Measurements from ENCODE around the gene SNX27. TPM values are rescaled to one million over a fixed set of nuclear protein-coding genes. Genes with fewer than 3 reads are reported as not detected.
"Not testable (repeated sequence)": the region's sequence is repeated elsewhere in the genome, so short reads cannot be mapped to it uniquely, and the experiment has no call there.

Gene SNX27
- total RNA-seq, 3 donors from 2014 or later = 25.8 to 29.3 (median 26.1) TPM

DNA sequence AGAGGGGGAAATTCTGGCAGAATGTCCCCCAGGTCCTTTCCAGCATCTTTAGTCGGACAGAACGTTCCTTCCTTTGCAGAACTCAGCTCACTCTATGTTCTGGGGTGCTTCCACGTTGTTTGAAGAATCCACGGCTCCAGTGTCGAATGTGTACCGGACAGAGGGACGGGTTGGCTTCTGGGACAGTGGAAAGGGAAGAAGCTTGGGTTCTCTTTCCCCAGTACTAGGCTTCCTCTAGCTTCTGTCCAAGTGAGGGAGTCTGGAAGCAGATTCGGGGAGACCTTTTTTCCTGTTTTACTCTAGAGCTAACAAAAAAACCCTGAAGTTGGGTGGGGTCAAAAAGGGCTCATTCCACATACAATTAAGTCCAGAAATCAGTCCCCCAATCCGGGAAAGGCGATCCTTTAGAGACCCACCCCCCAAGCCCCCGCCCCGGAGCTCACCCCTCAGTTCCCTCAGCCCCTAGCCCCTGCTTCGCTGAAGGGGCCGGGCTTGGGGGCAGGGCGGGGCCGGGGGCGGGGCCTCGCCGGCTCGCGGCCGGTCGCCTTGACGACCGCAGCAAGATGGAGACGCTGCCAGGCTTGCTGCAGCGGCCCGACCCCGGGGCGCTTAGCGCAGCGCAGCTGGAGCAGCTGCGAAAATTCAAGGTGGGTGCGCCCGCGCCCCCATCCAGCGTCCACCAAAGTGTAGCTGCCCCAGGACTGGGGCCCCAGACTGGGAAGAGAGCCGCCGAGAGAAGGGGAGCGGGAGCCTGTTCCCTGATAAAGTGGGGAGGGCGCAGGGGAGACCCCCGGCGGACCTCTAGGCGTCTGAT lies 109.3 kb downstream of the SNX27 start, which contains the start of gene RIIAD1:
RIIAD1 (plus strand) TSS at position 549 of the 814 bp plus-strand sequence; CDS start at position 564, 15 bp downstream.
- peaks cover 29% of the 10 kb centered on the region for H3K4me1 Mint-ChIP-seq (ENCODE audit: low read depth)
- H3K9me3 Mint-ChIP-seq = no peaks in the 10 kb centered on the region
- ATAC-seq (peak; percentile 91 to 94), DNase-seq (peak; percentile 25)
- H3K36me3 Mint-ChIP-seq (ENCODE audit: insufficient read depth) = no peaks in the 10 kb centered on the region
- H3K27me3 Mint-ChIP-seq (ENCODE audit: low read depth) = peaks cover 58% of the 10 kb centered on the region
- H3K4me3 Mint-ChIP-seq = peak within 1 kb of the TSS; percentile 78

DNA sequence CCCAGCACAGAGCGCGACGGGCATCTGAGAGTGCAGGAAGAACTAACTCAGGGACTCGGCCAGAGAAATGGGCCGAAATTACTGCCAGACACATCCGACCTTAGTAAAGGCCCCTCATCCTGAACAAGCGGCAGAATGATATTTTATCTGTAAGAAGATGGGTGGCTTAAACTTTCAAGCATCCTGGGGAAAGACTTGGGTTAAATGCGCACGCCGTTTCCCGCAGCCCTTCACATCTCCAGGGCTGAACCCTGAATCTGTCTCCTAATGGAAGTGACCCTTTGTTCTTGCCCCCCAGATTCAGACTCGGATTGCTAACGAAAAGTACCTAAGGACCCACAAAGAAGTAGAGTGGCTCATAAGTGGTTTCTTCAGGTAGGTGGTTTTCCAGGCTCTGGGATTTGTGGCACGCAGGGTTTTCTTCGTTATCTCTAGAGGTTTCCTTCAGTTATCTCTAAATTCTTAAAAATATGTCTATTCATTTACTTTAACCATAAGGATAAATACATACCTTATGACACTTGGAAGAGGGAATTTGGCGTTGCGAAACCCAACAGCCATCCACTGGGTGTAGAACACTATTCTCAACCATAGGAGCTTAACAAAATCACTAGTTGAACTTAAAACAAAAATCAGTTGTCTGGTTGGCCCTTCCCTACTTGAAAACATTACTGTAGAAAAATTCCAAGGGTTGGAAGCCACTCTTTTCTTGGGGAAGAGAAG lies 110.1 kb downstream of the SNX27 start:
- peaks cover 27% of the 10 kb centered on the region for H3K4me1 Mint-ChIP-seq (ENCODE audit: low read depth)
- DNase-seq = no peak
- no peaks in the 10 kb centered on the region for H3K36me3 Mint-ChIP-seq (ENCODE audit: insufficient read depth)
- no peak for ATAC-seq
- H3K4me3 Mint-ChIP-seq = peak overlapping the region; percentile 78
- peaks cover 60% of the 10 kb centered on the region for H3K27me3 Mint-ChIP-seq (ENCODE audit: low read depth)
- H3K9me3 Mint-ChIP-seq = no peaks in the 10 kb centered on the region

DNA sequence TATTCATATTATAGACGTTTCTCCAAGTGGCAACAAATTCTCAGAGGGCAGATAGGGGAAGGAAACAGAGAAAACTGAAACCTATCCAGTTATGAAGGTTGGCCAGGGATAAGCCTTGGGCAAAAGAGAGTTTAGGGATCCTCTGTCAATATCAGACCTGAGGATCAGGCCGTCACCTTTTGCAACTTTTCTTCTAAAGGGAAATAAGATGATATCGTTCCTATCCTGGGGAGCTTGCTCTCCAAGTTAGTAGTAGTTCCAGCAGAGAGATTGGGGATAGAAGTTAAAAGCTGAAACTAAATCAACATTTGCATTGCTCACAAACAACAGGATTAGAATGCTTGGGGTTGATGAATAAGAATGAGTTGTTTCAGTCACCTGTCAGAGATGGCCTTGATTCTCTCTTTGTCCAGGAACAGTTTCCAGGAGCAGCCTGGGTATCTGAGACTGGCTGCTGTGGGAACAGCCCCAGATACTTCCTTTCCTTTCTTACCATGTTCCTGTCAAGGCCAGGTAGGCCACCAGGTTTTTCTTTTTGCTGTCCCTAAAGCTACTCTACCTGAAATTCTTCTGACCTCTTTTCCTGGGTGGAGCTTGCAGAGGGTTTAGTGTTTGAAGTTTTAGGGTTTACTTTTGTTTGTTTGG lies 112.0 kb downstream of the SNX27 start:
- no peak for ATAC-seq
- no peak for DNase-seq
- H3K4me3 Mint-ChIP-seq = no peak overlapping the region
- peaks cover 20% of the 10 kb centered on the region for H3K4me1 Mint-ChIP-seq (ENCODE audit: low read depth)
- peaks cover 58% of the 10 kb centered on the region for H3K27me3 Mint-ChIP-seq (ENCODE audit: low read depth)
- H3K9me3 Mint-ChIP-seq = no peaks in the 10 kb centered on the region
- H3K36me3 Mint-ChIP-seq (ENCODE audit: insufficient read depth) = no peaks in the 10 kb centered on the region

DNA sequence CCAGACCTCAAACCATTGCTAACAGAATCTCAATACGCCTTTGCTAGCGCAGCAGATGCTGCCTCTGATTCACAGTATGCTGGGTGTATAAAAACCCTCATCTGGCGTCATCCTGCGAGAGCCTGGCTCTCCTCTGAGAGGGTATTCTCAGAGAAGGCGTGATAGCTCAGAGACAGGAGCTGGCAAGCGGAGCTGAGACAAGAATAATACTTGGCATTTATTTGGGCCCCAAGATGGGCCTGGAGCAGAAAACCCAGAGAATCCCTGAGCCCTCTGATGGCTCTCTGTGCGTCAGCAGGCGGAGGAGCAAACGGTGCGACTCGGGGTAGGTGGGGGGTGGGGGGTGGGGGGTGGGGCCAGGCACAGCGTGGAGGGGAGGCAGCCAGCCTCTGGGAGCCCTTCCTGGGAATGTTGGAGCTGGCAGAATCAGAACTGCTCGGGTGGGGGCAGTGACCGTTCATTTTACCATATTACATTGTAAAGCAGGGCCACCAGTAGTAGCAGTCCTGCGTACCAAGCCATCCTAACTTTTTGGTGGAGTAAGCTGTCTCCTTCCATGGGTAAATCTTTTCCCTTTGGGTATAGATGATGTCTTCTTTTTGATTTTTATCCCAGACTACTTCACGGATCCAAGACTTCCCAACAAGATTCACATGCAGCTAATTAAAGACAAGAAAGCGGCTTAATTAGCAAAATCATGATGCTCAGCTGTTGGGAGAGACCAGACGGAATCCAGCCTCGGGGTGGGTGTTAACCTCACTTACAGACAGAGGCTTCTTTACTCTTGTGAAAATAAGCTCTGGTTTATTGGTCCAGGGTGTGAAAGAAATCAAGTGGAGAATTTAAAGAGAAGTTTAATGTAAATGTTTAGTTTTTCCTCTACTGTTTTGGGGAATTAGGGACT lies 116.6 kb downstream of the SNX27 start:
- no peaks in the 10 kb centered on the region for H3K36me3 Mint-ChIP-seq (ENCODE audit: insufficient read depth)
- no peaks in the 10 kb centered on the region for H3K4me1 Mint-ChIP-seq (ENCODE audit: low read depth)
- DNase-seq (no peak), ATAC-seq (no peak)
- H3K4me3 Mint-ChIP-seq = no peak overlapping the region
- peaks cover 69% of the 10 kb centered on the region for H3K27me3 Mint-ChIP-seq (ENCODE audit: low read depth)
- H3K9me3 Mint-ChIP-seq = no peaks in the 10 kb centered on the region

DNA sequence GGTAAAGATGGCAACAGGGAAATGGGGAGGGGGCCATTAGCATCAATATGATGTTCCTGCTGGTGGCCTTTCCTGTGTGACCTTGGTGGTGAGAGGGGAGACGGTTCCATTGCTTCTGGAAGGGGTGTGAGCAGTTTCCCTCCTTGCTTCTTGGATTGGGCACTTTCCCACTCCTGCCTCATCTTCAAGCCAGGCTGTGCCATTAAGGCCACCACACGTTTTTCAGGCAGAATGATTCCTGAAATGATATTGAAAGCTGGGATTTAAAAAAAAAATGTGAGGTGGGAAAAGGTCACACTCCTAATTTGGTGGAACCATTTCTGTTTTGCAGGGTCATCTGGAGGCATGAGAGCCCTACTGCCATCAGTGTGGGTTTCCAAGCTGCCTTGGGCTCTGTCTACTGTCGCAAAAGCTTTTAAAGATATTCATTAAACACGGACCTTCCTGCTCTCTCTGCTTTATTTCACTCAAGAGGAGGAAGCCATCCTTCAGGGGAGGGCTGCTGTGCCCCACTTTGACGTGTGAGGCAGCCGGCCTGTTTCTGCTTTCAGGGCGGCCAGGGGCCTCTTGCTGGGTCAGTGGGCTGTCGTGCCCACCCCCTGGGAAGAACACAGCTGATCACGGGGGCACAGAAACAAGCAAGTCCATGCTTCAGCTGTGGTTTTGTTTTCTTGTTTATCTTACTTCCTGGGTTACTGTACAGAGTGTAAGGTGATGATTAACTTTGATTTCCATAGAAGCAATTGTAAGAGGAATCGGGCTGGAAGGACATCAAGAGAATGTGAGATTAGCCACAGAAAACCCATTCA lies 117.5 kb downstream of the SNX27 start:
- DNase-seq = no peak
- H3K27me3 Mint-ChIP-seq (ENCODE audit: low read depth) = peaks cover 61% of the 10 kb centered on the region
- ATAC-seq = no peak
- no peaks in the 10 kb centered on the region for H3K36me3 Mint-ChIP-seq (ENCODE audit: insufficient read depth)
- H3K4me1 Mint-ChIP-seq (ENCODE audit: low read depth) = no peaks in the 10 kb centered on the region
- no peaks in the 10 kb centered on the region for H3K9me3 Mint-ChIP-seq
- no peak overlapping the region for H3K4me3 Mint-ChIP-seq

DNA sequence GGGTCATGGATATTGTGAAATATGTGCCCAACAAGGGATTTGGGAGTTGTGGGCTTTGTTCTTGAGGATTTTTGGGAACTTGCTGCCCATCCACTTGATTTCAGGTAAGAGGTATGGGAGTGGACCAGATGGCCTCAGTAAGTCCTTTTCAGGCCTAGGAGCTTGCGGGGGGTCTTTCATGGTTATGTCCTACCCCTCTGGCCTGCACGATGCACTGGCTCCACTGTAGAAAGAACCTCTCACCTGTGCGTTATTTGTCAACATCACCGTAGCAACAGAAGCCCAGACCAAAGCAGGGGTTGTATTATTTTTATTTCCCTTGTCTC lies 118.1 kb downstream of the SNX27 start:
- Mint-ChIP-seq H3K4me3 (no peak overlapping the region), H3K36me3 (ENCODE audit: insufficient read depth) (no peaks in the 10 kb centered on the region), H3K9me3 (no peaks in the 10 kb centered on the region), H3K27me3 (ENCODE audit: low read depth) (peaks cover 58% of the 10 kb centered on the region), H3K4me1 (ENCODE audit: low read depth) (no peaks in the 10 kb centered on the region)
- ATAC-seq (no peak), DNase-seq (no peak)

DNA sequence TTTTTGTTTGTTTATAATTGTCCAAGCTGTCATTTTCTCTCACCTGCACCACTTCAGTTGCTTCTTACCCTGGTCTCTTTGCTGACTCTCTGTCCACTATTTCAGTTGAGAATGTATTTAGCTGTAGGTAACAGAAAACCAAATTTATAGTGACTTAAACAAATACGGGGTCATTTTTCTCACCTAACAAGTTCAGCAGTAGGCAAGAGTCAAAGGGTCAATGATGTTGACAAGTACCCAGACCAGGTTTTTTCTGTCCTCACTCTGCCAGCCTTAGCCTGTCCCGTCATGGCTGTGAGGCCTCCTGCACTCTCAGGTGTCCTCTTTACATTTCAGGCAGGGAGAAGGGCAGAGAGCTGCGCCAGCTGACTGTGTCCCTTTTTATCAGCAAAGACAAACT lies 121.3 kb downstream of the SNX27 start:
- H3K27me3 Mint-ChIP-seq (ENCODE audit: low read depth) = peaks cover 32% of the 10 kb centered on the region

DNA sequence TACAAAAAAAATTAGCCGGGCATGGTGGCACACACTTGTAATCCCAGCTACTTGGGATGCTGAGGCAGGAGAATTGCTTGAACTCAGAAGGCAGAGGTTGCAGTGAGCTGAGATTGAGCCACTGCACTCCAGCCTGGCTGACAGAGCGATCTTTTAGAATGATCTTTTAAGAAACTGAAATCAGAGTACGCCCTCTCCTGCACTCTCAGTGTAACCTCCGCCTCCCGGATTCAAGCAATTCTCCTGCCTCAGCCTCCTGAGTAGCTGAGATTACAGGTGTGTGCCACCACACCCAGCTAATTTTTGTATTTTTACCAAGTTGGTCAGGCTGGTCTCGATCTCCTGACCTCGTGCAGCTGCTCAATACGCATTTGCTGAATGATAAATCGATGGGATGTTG lies 122.1 kb downstream of the SNX27 start:
- Mint-ChIP-seq H3K9me3 (peaks cover 11% of the 10 kb centered on the region), H3K27me3 (ENCODE audit: low read depth) (peaks cover 26% of the 10 kb centered on the region)
- not testable (repeated sequence) for H3K36me3 Mint-ChIP-seq (ENCODE audit: insufficient read depth); H3K4me1 Mint-ChIP-seq (ENCODE audit: low read depth); ATAC-seq; DNase-seq; H3K4me3 Mint-ChIP-seq

More for the DNA sequence above, 121.3 kb downstream of the SNX27 start:
- no peak for ATAC-seq
- H3K4me3 Mint-ChIP-seq = no peak overlapping the region
- H3K9me3 Mint-ChIP-seq = peaks cover 10% of the 10 kb centered on the region
- no peak for DNase-seq
- H3K36me3 Mint-ChIP-seq (ENCODE audit: insufficient read depth) = no peaks in the 10 kb centered on the region
- H3K4me1 Mint-ChIP-seq (ENCODE audit: low read depth) = no peaks in the 10 kb centered on the region

DNA sequence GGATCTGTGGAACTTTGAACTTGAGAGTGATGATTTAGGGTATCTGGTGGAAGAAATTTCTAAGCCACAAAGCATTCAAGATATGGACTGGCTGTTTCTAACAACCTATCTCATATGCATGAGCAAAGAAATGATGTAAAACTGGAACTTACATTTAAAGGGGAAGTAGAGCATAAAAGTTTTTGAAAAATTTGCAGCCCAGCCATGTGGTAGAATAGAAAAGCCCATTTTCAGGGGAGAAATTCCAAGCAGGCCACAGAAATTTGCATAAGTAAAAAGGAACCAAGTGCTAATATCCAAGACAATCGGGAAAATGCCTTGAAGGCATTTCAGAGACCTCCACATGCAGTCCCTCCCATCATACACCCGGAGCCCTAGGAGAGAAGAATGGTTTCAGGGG lies 125.2 kb downstream of the SNX27 start:
- no peak for DNase-seq
- Mint-ChIP-seq H3K4me1 (ENCODE audit: low read depth) (no peaks in the 10 kb centered on the region), H3K27me3 (ENCODE audit: low read depth) (peaks cover 15% of the 10 kb centered on the region), H3K9me3 (peaks cover 11% of the 10 kb centered on the region), H3K36me3 (ENCODE audit: insufficient read depth) (no peaks in the 10 kb centered on the region), H3K4me3 (no peak overlapping the region)
- no peak for ATAC-seq

DNA sequence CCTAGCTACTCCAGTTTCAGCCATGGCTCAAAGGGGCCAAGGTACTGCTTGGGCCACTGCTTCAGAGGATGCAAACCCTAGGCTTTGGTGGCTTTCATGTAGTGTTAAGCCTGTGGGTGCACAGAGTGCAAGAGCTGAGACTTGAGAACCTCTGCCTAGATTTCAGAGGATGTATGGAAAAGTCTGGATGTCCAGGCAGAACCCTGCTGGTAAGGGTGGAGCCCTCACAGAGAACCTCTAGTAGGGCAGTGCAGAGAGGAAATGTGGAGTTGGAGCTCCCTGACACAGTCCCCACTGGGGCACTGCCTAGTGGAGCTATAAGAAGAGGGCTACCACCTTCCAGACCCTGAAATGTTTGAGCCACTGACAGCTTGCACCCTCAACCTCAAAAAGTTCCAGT lies 125.6 kb downstream of the SNX27 start:
- Mint-ChIP-seq H3K36me3 (ENCODE audit: insufficient read depth) (no peaks in the 10 kb centered on the region), H3K27me3 (ENCODE audit: low read depth) (peaks cover 12% of the 10 kb centered on the region), H3K9me3 (peaks cover 11% of the 10 kb centered on the region), H3K4me1 (ENCODE audit: low read depth) (no peaks in the 10 kb centered on the region), H3K4me3 (no peak overlapping the region)
- ATAC-seq = no peak
- no peak for DNase-seq

DNA sequence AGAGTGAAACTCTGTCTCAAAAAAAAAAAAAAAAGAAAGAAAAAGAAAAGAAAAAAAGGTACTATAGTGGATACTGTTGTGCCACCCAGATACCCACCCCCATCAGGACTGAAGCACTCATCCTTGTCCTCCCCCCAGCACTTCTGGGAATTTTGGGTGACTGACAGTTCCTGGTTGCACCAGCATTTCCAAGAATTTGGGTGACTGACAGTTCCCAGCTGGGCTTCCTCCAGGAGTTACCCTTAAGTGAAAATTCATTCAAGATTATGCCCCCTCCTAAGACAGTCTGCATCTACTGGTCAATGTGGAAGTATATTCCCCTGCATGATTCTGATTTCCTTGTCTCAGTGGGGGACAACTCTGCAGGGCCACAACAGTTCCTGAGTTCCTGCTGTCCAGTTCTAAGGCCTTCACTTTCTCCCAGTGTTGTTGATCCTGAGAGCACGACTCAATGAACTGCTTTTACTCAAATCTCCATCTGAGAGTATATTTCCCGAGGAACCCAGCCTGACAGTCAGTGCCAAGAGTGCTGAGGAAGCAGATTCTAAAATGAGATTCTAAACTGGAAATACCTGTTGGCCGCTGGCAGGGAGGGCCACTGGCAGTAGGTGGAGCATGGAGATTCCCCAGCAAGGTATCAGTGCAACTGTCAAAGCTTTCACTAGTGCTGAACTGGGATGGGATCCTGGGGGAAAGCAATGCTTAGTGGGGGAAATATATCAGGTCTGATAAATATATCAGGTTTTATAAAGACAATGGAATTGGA lies 127.9 kb downstream of the SNX27 start:
- ATAC-seq = no peak
- Mint-ChIP-seq H3K4me3 (no peak overlapping the region), H3K4me1 (ENCODE audit: low read depth) (no peaks in the 10 kb centered on the region), H3K9me3 (peaks cover 11% of the 10 kb centered on the region), H3K27me3 (ENCODE audit: low read depth) (peaks cover 2% of the 10 kb centered on the region), H3K36me3 (ENCODE audit: insufficient read depth) (no peaks in the 10 kb centered on the region)
- DNase-seq = no peak

DNA sequence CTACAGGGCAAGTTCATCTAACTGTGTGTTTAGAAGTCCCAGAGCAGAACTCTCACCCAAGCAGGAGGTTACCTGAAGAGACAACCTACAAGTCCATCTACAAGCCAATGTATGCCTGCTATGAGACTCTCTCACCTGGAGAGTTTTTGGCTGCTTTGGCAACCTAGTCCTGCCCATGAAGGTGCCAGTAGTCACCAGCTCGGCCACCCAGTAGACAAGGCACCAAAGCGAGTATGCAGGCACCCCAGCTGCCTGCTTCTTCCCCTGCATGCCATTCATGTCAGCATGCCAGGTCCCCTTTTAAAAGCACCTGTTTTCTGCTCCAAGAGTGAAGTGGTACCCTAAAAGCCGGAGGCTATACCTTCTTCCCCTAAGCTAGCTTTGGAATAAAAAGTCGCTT lies 129.7 kb downstream of the SNX27 start:
- H3K9me3 Mint-ChIP-seq = peaks cover 9% of the 10 kb centered on the region
- DNase-seq (no peak), ATAC-seq (no peak)
- H3K4me3 Mint-ChIP-seq = no peak overlapping the region
- peaks cover 3% of the 10 kb centered on the region for H3K27me3 Mint-ChIP-seq (ENCODE audit: low read depth)
- H3K4me1 Mint-ChIP-seq (ENCODE audit: low read depth) = no peaks in the 10 kb centered on the region
- H3K36me3 Mint-ChIP-seq (ENCODE audit: insufficient read depth) = no peaks in the 10 kb centered on the region
